Panc1 (cell line): Measurements from ENCODE around the gene DNAJB13. TPM values are rescaled to one million over a fixed set of nuclear protein-coding genes. Genes with fewer than 3 reads are reported as not detected.

Experiments
- ATAC-seq: fragments of 200-7000 bp; cut with Tn5 transposase; 2 replicates; pipeline ENCODE4 v1.9.1; 2020; ENCODE audit warnings: mild to moderate bottlenecking, moderate library complexity
- BruUV-seq: library from RNA; stranded (reverse); fragments of 400-500 nt; replicated peaks from 2 replicates; lab custom pipeline; 2021; lab: Mats Ljungman, UMichigan
- CTCF ChIA-PET: fragments of 300-600 bp; sonication (Branson Sonifier 250); formaldehyde crosslinking; loops from one replicate; lab custom pipeline; 2022; ENCODE audit warnings: antibody characterized with exemption; lab: Charles Lee
- POLR2A ChIA-PET: fragments of 300-600 bp; sonication (Branson Sonifier 250); formaldehyde crosslinking; loops from one replicate; lab custom pipeline; 2022; ENCODE audit warnings: antibody characterized with exemption; lab: Charles Lee
- DNase-seq: peaks from one replicate; pipeline ENCODE4 v3.0.0-alpha.2; 2010; ENCODE audit warnings: low read depth, low spot score
- H3K27ac ChIP-seq: 2 replicates; pipeline ENCODE4 v1.5.1; 2011; ENCODE audit warnings: mild to moderate bottlenecking, low read length, inconsistent platforms
- H3K27me3 ChIP-seq: fragments of 200-500 bp; sonication (Bioruptor generic); 2 replicates; pipeline ENCODE4 v1.6.0; 2014; ENCODE audit warnings: low read length, inconsistent platforms; ENCODE audit not compliant: control insufficient read depth, insufficient read depth
- H3K36me3 ChIP-seq: fragments of 200-500 bp; sonication (Bioruptor generic); 2 replicates; pipeline ENCODE4 v1.5.1; 2014; ENCODE audit warnings: inconsistent platforms, mild to moderate bottlenecking, low read length, moderate library complexity; ENCODE audit not compliant: control insufficient read depth, insufficient read depth
- H3K4me1 ChIP-seq: 2 replicates; pipeline ENCODE4 v1.5.1; 2011; ENCODE audit warnings: inconsistent platforms, mild to moderate bottlenecking, low read length, moderate library complexity; ENCODE audit not compliant: control insufficient read depth, insufficient read depth
- H3K4me3 ChIP-seq, 2 experiments: 2 replicates each; pipeline ENCODE4 v1.5.1; 2011 to 2012; ENCODE audit warnings: low read depth in 2 of 2, low read length in 2 of 2, mild to moderate bottlenecking in 2 of 2, inconsistent platforms in 1 of 2, moderate library complexity in 1 of 2
- H3K9me3 ChIP-seq: fragments of 200-500 bp; sonication (Bioruptor generic); 2 replicates; pipeline ENCODE4 v1.5.1; 2014; ENCODE audit warnings: low read depth, mild to moderate bottlenecking, inconsistent platforms, low read length, moderate library complexity; ENCODE audit not compliant: control insufficient read depth, insufficient read depth
- POLR2AphosphoS5 ChIP-seq: IDR thresholded peaks from 2 replicates; pipeline ENCODE4 v1.6.1; 2012; ENCODE audit warnings: mild to moderate bottlenecking, low read depth, low read length, moderate library complexity
- SIN3A ChIP-seq: IDR thresholded peaks from 2 replicates; pipeline ENCODE4 v1.6.1; 2012; ENCODE audit warnings: low read depth, mild to moderate bottlenecking, low read length, moderate library complexity, borderline replicate concordance; ENCODE audit not compliant: insufficient read depth
- TCF7L2 ChIP-seq: IDR thresholded peaks from 2 replicates; pipeline ENCODE4 v1.6.1; 2011; ENCODE audit warnings: mild to moderate bottlenecking, low read depth, low read length, inconsistent platforms
- in situ Hi-C: cut with HindIII; loops from 2 replicates; pipeline ENCODE4 v1.10.0; 2016; ENCODE audit warnings: low sequenced_read_pairs, low pct_unique_long_range_greater_than_20kb
- intact Hi-C: fragments of 100-400 bp; cut with micrococcal nuclease; formaldehyde crosslinking; loops from one replicate; pipeline ENCODE4 v1.10.0; 2022; ENCODE audit not compliant: unreplicated experiment
- total RNA-seq: library from RNA; stranded (reverse); gene quantifications from one replicate; pipeline ENCODE4 v1.2.1, GENCODE V29; 2021; ENCODE audit not compliant: unreplicated experiment
- TF ChIP-seq, protein P1 (sequence below), 2 experiments: IDR thresholded peaks; 2 replicates each; pipeline ENCODE4 v1.6.1; 2011 to 2012; ENCODE audit warnings: low read depth in 2 of 2, control low read depth in 1 of 2, low read length in 1 of 2, mild to moderate bottlenecking in 1 of 2, moderate library complexity in 1 of 2; ENCODE audit not compliant: insufficient read depth in 1 of 2
- TF ChIP-seq, protein P2 (sequence below): fragments of 450-650 bp; IDR thresholded peaks from 2 replicates; pipeline ENCODE4 v1.5.1; 2017; ENCODE audit warnings: mild to moderate bottlenecking

Gene DNAJB13
- total RNA-seq, 1 experiment from 2014 or later = not detected

DNA sequence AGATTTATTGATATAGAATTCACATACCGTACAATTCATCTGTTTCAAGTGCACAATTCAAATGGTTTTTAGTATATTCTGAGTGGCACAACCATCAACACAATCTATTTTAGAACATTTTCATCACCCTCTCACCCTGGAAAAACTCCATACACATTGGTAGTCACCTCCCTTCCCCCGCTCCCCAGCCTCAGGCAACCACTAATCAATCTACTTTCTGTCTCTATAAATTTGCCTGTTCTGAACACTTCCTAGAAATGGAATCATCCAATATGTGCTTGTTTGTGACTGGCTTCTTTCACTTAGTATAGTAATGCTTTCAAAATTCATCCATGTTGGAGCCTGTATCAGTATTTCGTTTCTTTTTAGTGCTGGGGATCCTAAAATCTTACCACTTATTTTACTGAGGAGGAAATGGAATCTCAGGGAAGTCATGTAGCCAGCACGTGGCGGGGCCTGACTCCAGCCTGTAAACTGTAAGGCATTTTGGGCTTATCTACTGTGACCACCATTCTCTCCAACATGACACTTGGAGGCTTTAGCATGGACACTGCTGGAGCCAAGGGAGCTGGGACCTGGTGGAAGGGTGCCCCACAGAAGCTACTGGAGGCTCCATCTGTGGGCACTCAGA lies 59.0 kb downstream of the DNAJB13 start:
- Histone ChIP-seq H3K4me1 (no peaks in the 10 kb centered on the region), H3K4me3 (no peak overlapping the region), H3K27me3 (no peaks in the 10 kb centered on the region), H3K27ac (no peak overlapping the region), H3K36me3 (no peaks in the 10 kb centered on the region), H3K9me3 (no peaks in the 10 kb centered on the region)
- ATAC-seq (no peak), DNase-seq (no peak)
- TF ChIP-seq TCF7L2 = no peak
- no peak for TF ChIP-seq POLR2AphosphoS5
- TF ChIP-seq, protein P1, sequence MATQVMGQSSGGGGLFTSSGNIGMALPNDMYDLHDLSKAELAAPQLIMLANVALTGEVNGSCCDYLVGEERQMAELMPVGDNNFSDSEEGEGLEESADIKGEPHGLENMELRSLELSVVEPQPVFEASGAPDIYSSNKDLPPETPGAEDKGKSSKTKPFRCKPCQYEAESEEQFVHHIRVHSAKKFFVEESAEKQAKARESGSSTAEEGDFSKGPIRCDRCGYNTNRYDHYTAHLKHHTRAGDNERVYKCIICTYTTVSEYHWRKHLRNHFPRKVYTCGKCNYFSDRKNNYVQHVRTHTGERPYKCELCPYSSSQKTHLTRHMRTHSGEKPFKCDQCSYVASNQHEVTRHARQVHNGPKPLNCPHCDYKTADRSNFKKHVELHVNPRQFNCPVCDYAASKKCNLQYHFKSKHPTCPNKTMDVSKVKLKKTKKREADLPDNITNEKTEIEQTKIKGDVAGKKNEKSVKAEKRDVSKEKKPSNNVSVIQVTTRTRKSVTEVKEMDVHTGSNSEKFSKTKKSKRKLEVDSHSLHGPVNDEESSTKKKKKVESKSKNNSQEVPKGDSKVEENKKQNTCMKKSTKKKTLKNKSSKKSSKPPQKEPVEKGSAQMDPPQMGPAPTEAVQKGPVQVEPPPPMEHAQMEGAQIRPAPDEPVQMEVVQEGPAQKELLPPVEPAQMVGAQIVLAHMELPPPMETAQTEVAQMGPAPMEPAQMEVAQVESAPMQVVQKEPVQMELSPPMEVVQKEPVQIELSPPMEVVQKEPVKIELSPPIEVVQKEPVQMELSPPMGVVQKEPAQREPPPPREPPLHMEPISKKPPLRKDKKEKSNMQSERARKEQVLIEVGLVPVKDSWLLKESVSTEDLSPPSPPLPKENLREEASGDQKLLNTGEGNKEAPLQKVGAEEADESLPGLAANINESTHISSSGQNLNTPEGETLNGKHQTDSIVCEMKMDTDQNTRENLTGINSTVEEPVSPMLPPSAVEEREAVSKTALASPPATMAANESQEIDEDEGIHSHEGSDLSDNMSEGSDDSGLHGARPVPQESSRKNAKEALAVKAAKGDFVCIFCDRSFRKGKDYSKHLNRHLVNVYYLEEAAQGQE (IDR thresholded peaks at IDR 0.05; ENCODE audit: insufficient read depth in 1 of 2, low read depth in 2 of 2, low read length in 1 of 2) = no peak
- no peak for TF ChIP-seq SIN3A
- TF ChIP-seq, protein P2, sequence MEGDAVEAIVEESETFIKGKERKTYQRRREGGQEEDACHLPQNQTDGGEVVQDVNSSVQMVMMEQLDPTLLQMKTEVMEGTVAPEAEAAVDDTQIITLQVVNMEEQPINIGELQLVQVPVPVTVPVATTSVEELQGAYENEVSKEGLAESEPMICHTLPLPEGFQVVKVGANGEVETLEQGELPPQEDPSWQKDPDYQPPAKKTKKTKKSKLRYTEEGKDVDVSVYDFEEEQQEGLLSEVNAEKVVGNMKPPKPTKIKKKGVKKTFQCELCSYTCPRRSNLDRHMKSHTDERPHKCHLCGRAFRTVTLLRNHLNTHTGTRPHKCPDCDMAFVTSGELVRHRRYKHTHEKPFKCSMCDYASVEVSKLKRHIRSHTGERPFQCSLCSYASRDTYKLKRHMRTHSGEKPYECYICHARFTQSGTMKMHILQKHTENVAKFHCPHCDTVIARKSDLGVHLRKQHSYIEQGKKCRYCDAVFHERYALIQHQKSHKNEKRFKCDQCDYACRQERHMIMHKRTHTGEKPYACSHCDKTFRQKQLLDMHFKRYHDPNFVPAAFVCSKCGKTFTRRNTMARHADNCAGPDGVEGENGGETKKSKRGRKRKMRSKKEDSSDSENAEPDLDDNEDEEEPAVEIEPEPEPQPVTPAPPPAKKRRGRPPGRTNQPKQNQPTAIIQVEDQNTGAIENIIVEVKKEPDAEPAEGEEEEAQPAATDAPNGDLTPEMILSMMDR = no peak
- intact Hi-C loops = no loop called here
- in situ Hi-C loops = no loop called here
- ChIA-PET POLR2A (no interaction called here), CTCF (interaction anchor here (0.7 to 1.1 kb wide), 2 partner anchors 10 to 32 kb away, joined by 3 read pairs; no protein-coding TSS in a partner anchor)
- no TSS peak for BruUV-seq

DNA sequence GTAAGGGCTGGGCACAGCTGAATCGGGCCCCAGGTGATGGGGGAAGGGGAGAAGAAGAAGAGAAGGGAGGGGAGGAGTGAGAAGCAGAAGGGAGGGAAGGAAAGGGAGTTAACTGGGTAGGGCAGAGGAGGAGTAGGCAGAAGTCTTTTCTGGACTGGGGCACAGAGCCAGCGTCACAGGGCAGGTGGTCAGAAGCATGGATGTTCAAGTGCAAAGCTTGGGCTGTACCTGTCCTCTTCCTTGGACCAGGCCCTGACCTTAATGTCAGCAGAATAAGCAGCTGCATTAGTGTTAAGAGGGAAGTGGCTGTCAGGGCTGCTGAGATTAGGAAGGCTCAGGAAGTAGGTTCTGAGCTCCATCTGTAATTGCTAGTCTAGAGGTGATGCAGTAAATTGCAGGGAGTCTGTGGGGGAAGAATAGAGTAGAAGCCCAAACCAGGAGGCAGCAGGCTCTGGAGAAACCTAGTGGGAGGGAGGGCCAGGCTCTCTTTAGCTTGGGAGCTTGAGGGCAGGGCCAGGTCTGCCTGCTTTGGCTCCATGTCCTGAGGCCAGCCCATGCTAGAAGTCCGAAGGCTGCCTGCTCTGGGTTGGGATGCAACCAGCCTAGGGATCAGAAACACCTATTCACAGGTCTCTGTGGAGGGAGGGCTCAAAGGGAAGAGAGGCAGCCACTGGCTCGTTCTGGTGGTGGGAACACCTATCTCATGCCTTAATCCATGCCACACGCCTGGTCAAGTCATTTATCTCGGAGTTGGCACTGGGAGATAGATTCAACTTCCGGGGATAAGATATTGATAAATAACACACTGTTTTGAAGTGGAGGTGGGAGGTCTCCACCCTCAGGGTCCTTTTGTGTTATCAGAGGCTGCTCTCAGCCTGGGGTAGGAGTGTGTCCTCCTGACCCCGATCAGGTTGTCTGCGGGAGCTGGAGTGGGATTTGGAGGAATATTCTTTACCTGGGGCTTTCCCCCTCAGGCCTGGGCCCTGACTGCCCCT lies 59.8 kb downstream of the DNAJB13 start:
- no peak overlapping the region for H3K27ac ChIP-seq
- ChIA-PET POLR2A (no interaction called here), CTCF (interaction anchor here (0.7 to 1.1 kb wide), 2 partner anchors 9 to 32 kb away, joined by 3 read pairs; no protein-coding TSS in a partner anchor)
- intact Hi-C loops (no loop called here), in situ Hi-C loops (no loop called here)
- no peaks in the 10 kb centered on the region for H3K4me1 ChIP-seq
- no peak overlapping the region for H3K4me3 ChIP-seq
- ATAC-seq (peak; percentile 13; the same call in 1 of the 2 replicates), DNase-seq (no peak)
- no TSS peak for BruUV-seq
- no peaks in the 10 kb centered on the region for H3K36me3 ChIP-seq
- H3K9me3 ChIP-seq = no peaks in the 10 kb centered on the region
- TF ChIP-seq, protein P1 (IDR thresholded peaks at IDR 0.05; ENCODE audit: insufficient read depth in 1 of 2, low read depth in 2 of 2, low read length in 1 of 2) = no peak
- TF ChIP-seq SIN3A (no peak), POLR2AphosphoS5 (no peak), TCF7L2 (no peak)
- TF ChIP-seq, protein P2 = no peak
- no peaks in the 10 kb centered on the region for H3K27me3 ChIP-seq
